ENCODE results near the gene SIGLEC14.

SIGLEC14 gene

DNA sequence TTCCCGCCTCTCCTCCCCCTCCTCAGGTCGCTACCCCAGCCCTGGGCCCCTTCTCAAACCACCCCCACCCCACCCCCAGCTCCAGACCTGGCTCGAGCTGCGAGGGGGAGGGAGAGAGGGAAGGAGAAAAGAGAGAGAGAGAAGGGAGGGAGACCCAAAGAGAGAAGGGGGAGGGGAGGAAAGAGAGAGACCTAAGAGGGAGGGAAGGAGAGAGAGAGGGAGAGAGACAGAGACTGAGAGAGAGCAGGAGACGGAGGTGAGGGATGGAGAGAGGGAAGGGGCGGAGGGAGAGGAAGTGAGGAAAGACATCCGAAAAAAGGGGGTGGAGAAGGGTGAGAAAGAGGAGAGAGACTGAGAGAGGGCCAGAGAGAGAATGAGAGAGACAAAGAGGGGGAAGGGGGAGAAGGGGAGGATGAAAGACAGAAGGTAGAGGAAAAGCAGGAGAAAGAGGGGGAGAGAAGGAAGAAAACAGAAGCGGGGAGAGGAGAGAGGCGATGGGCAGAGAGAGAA lies 44.5 kb upstream of the SIGLEC14 start:
- no peak overlapping the region for H3K23ac ChIP-seq (ENCODE audit: low read length)
- peak overlapping the region; percentile 61 for H3K4me2 ChIP-seq (ENCODE audit: low read length)
- peaks cover 38 to 41% of the 10 kb centered on the region in 2 experiments for H3K36me3 ChIP-seq (ENCODE audit: control insufficient read depth in 1 of 2, insufficient read depth in 2 of 2, low read length in 2 of 2)
- no CpG with 5 or more reads among the region's 9 CpGs for WGBS (ENCODE audit: extremely low coverage, insufficient coverage, insufficient read length)
- H3K27me3 ChIP-seq (ENCODE audit: insufficient read depth, low read length), result no peaks in the 10 kb centered on the region
- peak overlapping the region; percentile 61 for H2BK120ac ChIP-seq (ENCODE audit: insufficient read depth, low read length, poor library complexity)
- peak overlapping the region; percentile 67 for H4K8ac ChIP-seq (ENCODE audit: low read depth, low read length)
- H4K91ac ChIP-seq (ENCODE audit: low read depth, low read length), result peak overlapping the region; percentile 99
- H2AK5ac ChIP-seq (ENCODE audit: low read length), result peak overlapping the region; percentile 69
- DNase-seq, result no peak
- peak overlapping the region; percentile 33 for H2BK12ac ChIP-seq (ENCODE audit: low read length)
- H3K4me1 ChIP-seq (ENCODE audit: control insufficient read depth in 1 of 2, insufficient read depth in 2 of 2, low read length in 2 of 2), result peaks cover 21 to 28% of the 10 kb centered on the region in 2 experiments
- peak overlapping the region; percentile 98 for H3K27ac ChIP-seq (ENCODE audit: low read depth, low read length)
- H4K12ac ChIP-seq (ENCODE audit: low read depth, low read length), result no peak overlapping the region
- H3K14ac ChIP-seq (ENCODE audit: low read length), result peak overlapping the region; percentile 83
- peaks cover 39% of the 10 kb centered on the region for H3K79me1 ChIP-seq (ENCODE audit: low read length)
- peak overlapping the region; percentile 50 for H3K18ac ChIP-seq (ENCODE audit: low read length)
- no peak overlapping the region for H2AFZ ChIP-seq (ENCODE audit: insufficient read depth, low read length, poor library complexity)
- peak overlapping the region; percentile 87 for H3K4ac ChIP-seq (ENCODE audit: low read depth, low read length)
- peak overlapping the region; percentile 90 for H3K4me3 ChIP-seq (ENCODE audit: low read depth, low read length)
- peak overlapping the region; percentile 57 for H3K9ac ChIP-seq (ENCODE audit: low read length)
- H3K9me3 ChIP-seq (ENCODE audit: insufficient read depth, low read depth, low read length), result no peaks in the 10 kb centered on the region
- H2BK5ac ChIP-seq (ENCODE audit: low read depth, low read length, poor library complexity), result peak overlapping the region; percentile 74
- H3K79me2 ChIP-seq (ENCODE audit: control insufficient read depth, insufficient read depth, low read length, poor library complexity), result peaks cover 55% of the 10 kb centered on the region

- Histone ChIP-seq H3K14ac (ENCODE audit: low read length) (peak overlapping the region; percentile 97), H2AK5ac (ENCODE audit: low read length) (peak overlapping the region; percentile 94), H2AFZ (ENCODE audit: insufficient read depth, low read length, poor library complexity) (peak overlapping the region; percentile 50), H3K23ac (ENCODE audit: low read length) (no peak overlapping the region), H3K9ac (ENCODE audit: low read length) (peak overlapping the region; percentile 71), H3K4me2 (ENCODE audit: low read length) (peak overlapping the region; percentile 61), H3K4me1 (ENCODE audit: control insufficient read depth in 1 of 2, insufficient read depth in 2 of 2, low read length in 2 of 2) (peaks cover 21 to 28% of the 10 kb centered on the region in 2 experiments), H3K4me3 (ENCODE audit: low read depth, low read length) (peak overlapping the region; percentile 90), H3K79me1 (ENCODE audit: low read length) (peaks cover 39% of the 10 kb centered on the region), H3K9me3 (ENCODE audit: insufficient read depth, low read depth, low read length) (no peaks in the 10 kb centered on the region), H4K8ac (ENCODE audit: low read depth, low read length) (peak overlapping the region; percentile 80), H2BK120ac (ENCODE audit: insufficient read depth, low read length, poor library complexity) (peak overlapping the region; percentile 97), H2BK12ac (ENCODE audit: low read length) (peak overlapping the region; percentile 79), H3K27me3 (ENCODE audit: insufficient read depth, low read length) (no peaks in the 10 kb centered on the region), H2BK5ac (ENCODE audit: low read depth, low read length, poor library complexity) (peak overlapping the region; percentile 99), H4K12ac (ENCODE audit: low read depth, low read length) (peak overlapping the region; percentile 93), H3K36me3 (ENCODE audit: control insufficient read depth in 1 of 2, insufficient read depth in 2 of 2, low read length in 2 of 2) (peaks cover 32 to 35% of the 10 kb centered on the region in 2 experiments), H3K4ac (ENCODE audit: low read depth, low read length) (peak overlapping the region; percentile 99), H3K18ac (ENCODE audit: low read length) (peak overlapping the region; percentile 95), H3K27ac (ENCODE audit: low read depth, low read length) (peak overlapping the region; percentile 98), H4K91ac (ENCODE audit: low read depth, low read length) (peak overlapping the region; percentile 99), H3K79me2 (ENCODE audit: control insufficient read depth, insufficient read depth, low read length, poor library complexity) (peaks cover 55% of the 10 kb centered on the region)
- no CpG with 5 or more reads among the region's 21 CpGs for WGBS (ENCODE audit: extremely low coverage, insufficient coverage, insufficient read length)
- peak; percentile 61 to 68 for DNase-seq
These were observed 43.9 kb upstream of the SIGLEC14 start for GRCh38 chr19:51690454-51691073.

DNA sequence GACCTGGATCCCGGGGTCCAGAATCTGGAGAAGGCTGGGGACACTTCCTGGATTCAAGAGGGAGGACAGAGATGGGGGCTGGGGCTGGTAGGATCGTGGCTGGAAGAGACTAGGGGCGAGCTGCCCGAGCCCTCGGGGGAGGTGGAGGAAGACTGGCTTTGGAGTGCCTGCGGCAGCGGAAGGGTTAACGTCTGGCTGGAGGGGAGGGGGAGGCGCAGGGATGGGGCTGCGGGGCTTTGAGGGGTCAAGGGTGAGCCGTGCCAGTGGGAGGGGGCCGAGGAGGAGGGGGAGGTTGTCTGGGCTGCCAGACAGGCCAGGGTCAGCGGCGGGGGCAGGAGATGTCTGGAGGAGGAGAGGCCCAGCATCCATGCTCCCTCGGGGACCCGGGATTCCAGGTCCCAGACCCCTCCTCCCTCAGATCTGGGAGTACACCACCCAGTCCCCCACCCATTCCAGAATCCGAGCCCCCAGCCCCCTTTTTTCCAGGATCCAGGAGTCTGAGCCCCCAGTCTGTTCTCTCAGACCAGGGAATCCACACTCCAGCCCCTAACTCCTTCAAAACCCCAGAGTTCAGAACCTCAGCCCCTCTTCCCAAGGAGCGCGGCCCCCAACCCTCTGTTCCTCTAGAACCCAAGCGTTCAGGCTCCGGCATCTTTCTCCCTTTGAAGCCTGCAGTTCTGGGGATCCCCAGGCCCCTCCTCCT lies 43.3 kb upstream of the SIGLEC14 start:
- Histone ChIP-seq H2AK5ac (ENCODE audit: low read length) (peak overlapping the region; percentile 94), H4K8ac (ENCODE audit: low read depth, low read length) (peak overlapping the region; percentile 80), H2BK120ac (ENCODE audit: insufficient read depth, low read length, poor library complexity) (peak overlapping the region; percentile 97), H2AFZ (ENCODE audit: insufficient read depth, low read length, poor library complexity) (peak overlapping the region; percentile 50), H4K12ac (ENCODE audit: low read depth, low read length) (peak overlapping the region; percentile 93), H3K4me3 (ENCODE audit: low read depth, low read length) (peak overlapping the region; percentile 90), H3K36me3 (ENCODE audit: control insufficient read depth in 1 of 2, insufficient read depth in 2 of 2, low read length in 2 of 2) (peaks cover 26 to 29% of the 10 kb centered on the region in 2 experiments), H3K27me3 (ENCODE audit: insufficient read depth, low read length) (no peaks in the 10 kb centered on the region), H3K9me3 (ENCODE audit: insufficient read depth, low read depth, low read length) (no peaks in the 10 kb centered on the region), H3K4ac (ENCODE audit: low read depth, low read length) (peak overlapping the region; percentile 99), H2BK12ac (ENCODE audit: low read length) (peak overlapping the region; percentile 79), H3K4me2 (ENCODE audit: low read length) (peak overlapping the region; percentile 61), H3K79me2 (ENCODE audit: control insufficient read depth, insufficient read depth, low read length, poor library complexity) (peaks cover 54% of the 10 kb centered on the region), H3K27ac (ENCODE audit: low read depth, low read length) (peak overlapping the region; percentile 98), H3K18ac (ENCODE audit: low read length) (peak overlapping the region; percentile 95), H3K9ac (ENCODE audit: low read length) (peak overlapping the region; percentile 86), H3K14ac (ENCODE audit: low read length) (peak overlapping the region; percentile 97), H3K4me1 (ENCODE audit: control insufficient read depth in 1 of 2, insufficient read depth in 2 of 2, low read length in 2 of 2) (peaks cover 21 to 28% of the 10 kb centered on the region in 2 experiments), H4K91ac (ENCODE audit: low read depth, low read length) (peak overlapping the region; percentile 100), H3K79me1 (ENCODE audit: low read length) (peaks cover 39% of the 10 kb centered on the region), H3K23ac (ENCODE audit: low read length) (no peak overlapping the region), H2BK5ac (ENCODE audit: low read depth, low read length, poor library complexity) (peak overlapping the region; percentile 99)
- WGBS (ENCODE audit: extremely low coverage, insufficient coverage, insufficient read length), result no CpG with 5 or more reads among the region's 21 CpGs
- DNase-seq, result peak; percentile 45 to 51

- Histone ChIP-seq H2BK5ac (ENCODE audit: low read depth, low read length, poor library complexity) (peak overlapping the region; percentile 99), H3K14ac (ENCODE audit: low read length) (peak overlapping the region; percentile 97), H3K79me1 (ENCODE audit: low read length) (peaks cover 39% of the 10 kb centered on the region), H3K27me3 (ENCODE audit: insufficient read depth, low read length) (no peaks in the 10 kb centered on the region), H3K4me1 (ENCODE audit: control insufficient read depth in 1 of 2, insufficient read depth in 2 of 2, low read length in 2 of 2) (peaks cover 21 to 28% of the 10 kb centered on the region in 2 experiments), H4K91ac (ENCODE audit: low read depth, low read length) (peak overlapping the region; percentile 100), H3K27ac (ENCODE audit: low read depth, low read length) (peak overlapping the region; percentile 98), H3K36me3 (ENCODE audit: control insufficient read depth in 1 of 2, insufficient read depth in 2 of 2, low read length in 2 of 2) (peaks cover 17 to 19% of the 10 kb centered on the region in 2 experiments), H2BK12ac (ENCODE audit: low read length) (peak overlapping the region; percentile 27), H3K4me2 (ENCODE audit: low read length) (peak overlapping the region; percentile 77), H3K79me2 (ENCODE audit: control insufficient read depth, insufficient read depth, low read length, poor library complexity) (peaks cover 51% of the 10 kb centered on the region), H2BK120ac (ENCODE audit: insufficient read depth, low read length, poor library complexity) (peak overlapping the region; percentile 97), H2AK5ac (ENCODE audit: low read length) (peak overlapping the region; percentile 89), H4K8ac (ENCODE audit: low read depth, low read length) (peak overlapping the region; percentile 93), H4K12ac (ENCODE audit: low read depth, low read length) (peak overlapping the region; percentile 79), H3K4ac (ENCODE audit: low read depth, low read length) (peak overlapping the region; percentile 93), H2AFZ (ENCODE audit: insufficient read depth, low read length, poor library complexity) (peak overlapping the region; percentile 2), H3K9me3 (ENCODE audit: insufficient read depth, low read depth, low read length) (no peaks in the 10 kb centered on the region), H3K9ac (ENCODE audit: low read length) (peak overlapping the region; percentile 81), H3K4me3 (ENCODE audit: low read depth, low read length) (peak overlapping the region; percentile 90), H3K23ac (ENCODE audit: low read length) (no peak overlapping the region), H3K18ac (ENCODE audit: low read length) (peak overlapping the region; percentile 95)
- DNase-seq, result peak; percentile 87 to 88
- WGBS (ENCODE audit: extremely low coverage, insufficient coverage, insufficient read length), result no CpG with 5 or more reads among the region's 63 CpGs
These were observed 42.3 kb upstream of the SIGLEC14 start for GRCh38 chr19:51688671-51689571.
